OCI-LY3 (cell line): ENCODE data around the gene DYNC1H1.

ENCODE experiments used
- H2AFZ ChIP-seq: fragments of 200-600, 300-600 bp; shearing (Covaris generic); 2 replicates; pipeline ENCODE4 v1.6.0; 2014; ENCODE audit warnings: antibody characterized with exemption, low read depth, low read length
- H3K27ac ChIP-seq: fragments of 200-600, 300-600 bp; sonication (generic); 2 replicates; pipeline ENCODE4 v1.5.1; 2014; ENCODE audit warnings: mild to moderate bottlenecking, low read length, moderate library complexity, mixed read lengths
- H3K27me3 ChIP-seq: fragments of 200-600, 300-600 bp; sonication (generic); 2 replicates; pipeline ENCODE4 v1.6.1; 2014; ENCODE audit warnings: low read depth, low read length, mixed read lengths
- H3K36me3 ChIP-seq: fragments of 200-600, 300-600 bp; sonication (generic); replicated peaks from 2 replicates; pipeline ENCODE3; 2014; ENCODE audit warnings: low read depth, low read length, mixed read lengths
- H3K4me1 ChIP-seq: fragments of 300-600, 200-600 bp; sonication (generic); 2 replicates; pipeline ENCODE4 v1.6.1; 2014; ENCODE audit warnings: low read length, mixed read lengths
- H3K4me2 ChIP-seq: fragments of 200-600, 300-600 bp; sonication (generic); 2 replicates; pipeline ENCODE4 v1.6.1; 2014; ENCODE audit warnings: low read length, mixed read lengths
- H3K4me3 ChIP-seq: fragments of 300-600, 200-600 bp; sonication (generic); 2 replicates; pipeline ENCODE4 v1.5.1; 2014; ENCODE audit warnings: antibody characterized with exemption, mild to moderate bottlenecking, low read length, moderate library complexity
- H3K79me2 ChIP-seq: fragments of 300-600, 200-600 bp; shearing (Covaris generic); 2 replicates; pipeline ENCODE4 v1.6.1; 2014; ENCODE audit warnings: mild to moderate bottlenecking, low read length, mixed read lengths
- H3K9ac ChIP-seq: fragments of 300-600, 200-600 bp; shearing (Covaris generic); 2 replicates; pipeline ENCODE4 v1.6.0; 2014; ENCODE audit warnings: mild to moderate bottlenecking, low read length, moderate library complexity
- H3K9me3 ChIP-seq: fragments of 200-600, 300-600 bp; shearing (Covaris generic); 2 replicates; pipeline ENCODE4 v1.6.1; 2014; ENCODE audit warnings: low read length, mixed read lengths; ENCODE audit not compliant: insufficient read depth
- H4K20me1 ChIP-seq: fragments of 200-600, 300-600 bp; sonication (generic); 2 replicates; pipeline ENCODE4 v1.6.1; 2016; ENCODE audit warnings: low read length, mixed read lengths; ENCODE audit not compliant: insufficient read depth
- CTCF ChIP-seq: fragments of 200-600, 300-600 bp; sonication (generic); IDR thresholded peaks from 2 replicates; pipeline ENCODE4 v1.5.1; 2014; ENCODE audit warnings: antibody characterized with exemption, low read length, low read depth
- EZH2phosphoT487 ChIP-seq: fragments of 200-600 bp; shearing (Covaris generic); IDR thresholded peaks from 2 replicates; pipeline ENCODE4 v1.6.1; 2018; ENCODE audit warnings: antibody characterized with exemption, mixed run types, low read depth

Gene DYNC1H1

GRCh38 chr14:102047808-102048540 is 83.6 kb downstream of the DYNC1H1 start:
- Histone ChIP-seq H3K36me3 (peaks cover 55% of the 10 kb centered on the region), H3K4me1 (no peaks in the 10 kb centered on the region), H4K20me1 (no peaks in the 10 kb centered on the region), H3K27ac (no peak overlapping the region), H3K9ac (no peak overlapping the region), H3K79me2 (no peaks in the 10 kb centered on the region), H3K9me3 (no peaks in the 10 kb centered on the region), H2AFZ (no peak overlapping the region), H3K4me3 (no peak overlapping the region), H3K4me2 (no peak overlapping the region), H3K27me3 (no peaks in the 10 kb centered on the region)
- no peak for TF ChIP-seq CTCF
- TF ChIP-seq EZH2phosphoT487: no peak

- Histone ChIP-seq H3K4me2 (no peak overlapping the region), H4K20me1 (no peaks in the 10 kb centered on the region), H3K4me3 (no peak overlapping the region), H3K79me2 (no peaks in the 10 kb centered on the region), H3K27me3 (no peaks in the 10 kb centered on the region), H3K27ac (no peak overlapping the region), H3K9ac (no peak overlapping the region), H3K9me3 (no peaks in the 10 kb centered on the region), H3K36me3 (peaks cover 43% of the 10 kb centered on the region), H2AFZ (no peak overlapping the region), H3K4me1 (no peaks in the 10 kb centered on the region)
- no peak for TF ChIP-seq CTCF
- no peak for TF ChIP-seq EZH2phosphoT487
Measured at GRCh38 chr14:102049258-102050025, 85.1 kb downstream of the DYNC1H1 start.

- H3K4me3 ChIP-seq: no peak overlapping the region
- H3K4me1 ChIP-seq: no peaks in the 10 kb centered on the region
- no peak overlapping the region for H2AFZ ChIP-seq
- no peaks in the 10 kb centered on the region for H3K27me3 ChIP-seq
- H3K36me3 ChIP-seq: peaks cover 40% of the 10 kb centered on the region
- no peaks in the 10 kb centered on the region for H3K79me2 ChIP-seq
- H3K9ac ChIP-seq: no peak overlapping the region
- no peaks in the 10 kb centered on the region for H3K9me3 ChIP-seq
- H3K4me2 ChIP-seq: no peak overlapping the region
- H3K27ac ChIP-seq: no peak overlapping the region
- H4K20me1 ChIP-seq: no peaks in the 10 kb centered on the region
- TF ChIP-seq CTCF (no peak), EZH2phosphoT487 (no peak)
Measured at GRCh38 chr14:102050026-102050405, 85.6 kb downstream of the DYNC1H1 start.

GRCh38 chr14:102050625-102051024 is 86.3 kb downstream of the DYNC1H1 start:
- Histone ChIP-seq H3K9ac (no peak overlapping the region), H3K9me3 (no peaks in the 10 kb centered on the region), H3K27me3 (no peaks in the 10 kb centered on the region), H3K4me2 (no peak overlapping the region), H3K4me1 (no peaks in the 10 kb centered on the region), H3K4me3 (no peak overlapping the region), H3K36me3 (peaks cover 39% of the 10 kb centered on the region), H3K27ac (no peak overlapping the region), H3K79me2 (no peaks in the 10 kb centered on the region), H2AFZ (no peak overlapping the region), H4K20me1 (no peaks in the 10 kb centered on the region)
- TF ChIP-seq EZH2phosphoT487 (no peak), CTCF (no peak)
